Right renal cortex interstitium (tissue), 3 donors: ENCODE results near the gene MACROD2. TPM values are rescaled to one million over a fixed set of nuclear protein-coding genes. Genes with fewer than 3 reads are reported as not detected.
"Not testable (repeated sequence)": the region's sequence is repeated elsewhere in the genome, so short reads cannot be mapped to it uniquely, and the experiment has no call there.

Experiments
- DNase-seq, 3 donors: peaks; one replicate each; pipeline ENCODE4 v3.0.0-alpha.2; 2013; ENCODE audit warnings: low read depth in 3 of 3, low spot score in 2 of 3
- polyA plus RNA-seq, 3 donors: library from polyadenylated mRNA; unstranded; fragments of 120-200 nt; gene quantifications; one replicate each; pipeline ENCODE4 v1.2.1, GENCODE V29; 2013; ENCODE audit not compliant: insufficient read length in 3 of 3

MACROD2 gene
- polyA plus RNA-seq, 3 donors = 14.4 to 15.6 (median 14.5) TPM

DNA sequence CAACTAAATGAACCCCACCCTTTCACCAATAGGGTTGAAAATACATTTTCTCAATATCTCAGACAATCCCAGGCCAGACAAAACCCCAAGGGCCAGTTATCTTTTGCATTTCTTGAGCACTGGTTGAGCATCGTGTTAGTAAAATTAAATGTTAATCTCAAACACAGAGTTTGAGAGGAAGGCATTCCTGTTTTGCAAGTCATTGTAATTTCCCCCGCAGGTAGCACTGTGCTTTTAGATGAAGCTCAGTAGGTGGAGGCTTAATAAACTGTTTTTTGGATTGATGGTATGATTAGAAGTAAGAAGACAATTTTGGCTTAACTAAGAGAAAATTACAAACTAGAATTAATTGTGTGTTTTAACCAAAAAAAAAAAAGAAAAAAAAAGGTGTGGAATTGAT, 1340.7 kb downstream of the MACROD2 start:
- DNase-seq = no peak

DNA sequence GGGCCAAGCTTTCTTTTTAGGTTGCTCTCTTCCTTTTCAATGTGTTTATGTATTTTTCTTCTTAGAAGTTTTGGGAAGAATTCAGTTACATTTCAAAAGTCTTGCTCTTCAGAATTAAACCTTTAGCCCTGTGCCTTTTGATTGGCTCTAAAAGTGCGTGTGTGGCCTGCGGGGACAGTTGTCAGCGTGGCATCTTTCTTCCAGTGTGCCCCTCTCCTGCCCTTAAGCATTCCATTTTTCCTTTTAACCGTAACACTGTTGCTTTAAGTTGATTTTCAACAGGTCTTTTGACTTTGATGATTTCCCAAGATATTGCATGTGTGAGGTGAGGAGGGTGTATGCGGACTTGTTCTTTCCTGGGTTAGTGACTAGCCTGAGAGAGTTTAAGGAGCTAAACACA, 1341.2 kb downstream of the MACROD2 start:
- DNase-seq = no peak

DNA sequence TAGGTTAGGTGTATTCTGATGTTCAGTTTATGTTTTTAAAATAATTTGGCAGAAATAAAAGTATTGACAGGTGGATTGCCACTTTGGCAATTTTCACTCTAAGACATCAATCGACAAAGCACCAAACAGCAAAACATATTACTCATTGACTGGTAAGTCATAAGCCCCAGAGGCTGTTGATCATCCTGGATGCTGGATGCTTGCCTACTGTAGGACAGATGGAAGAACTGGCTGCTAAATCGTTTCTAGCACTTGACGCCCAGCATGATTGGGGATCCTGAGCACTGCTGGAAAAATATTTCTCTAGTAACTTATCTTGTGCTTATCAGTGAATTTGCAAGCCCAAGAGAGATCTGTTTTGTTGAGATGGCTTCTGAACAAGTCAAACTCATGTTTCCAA, 1343.9 kb downstream of the MACROD2 start:
- no peak for DNase-seq

DNA sequence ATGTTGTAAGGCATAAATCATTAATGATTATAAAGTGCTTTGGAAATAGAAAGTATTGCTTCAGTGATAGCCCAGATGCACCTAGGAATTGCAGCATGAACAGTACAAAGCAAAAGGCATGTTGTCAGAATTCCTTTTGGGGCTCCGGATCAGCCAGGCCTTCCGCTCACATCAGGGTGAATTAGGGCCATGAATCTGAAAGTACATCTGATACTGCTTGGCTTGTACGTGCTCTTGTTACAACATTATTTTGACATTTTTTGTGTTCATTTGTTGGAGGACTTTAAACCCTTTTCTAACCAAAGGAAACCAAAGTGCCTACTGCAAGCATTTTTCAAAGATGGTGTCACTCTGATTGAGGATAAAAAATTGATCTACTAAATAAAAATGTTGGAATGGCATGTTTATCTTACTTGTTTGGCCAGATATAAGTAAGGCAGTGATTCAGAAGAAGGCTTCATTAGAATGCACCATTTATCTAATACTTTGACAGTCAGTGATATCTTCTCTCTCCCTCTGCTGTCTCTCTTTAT, 1347.7 kb downstream of the MACROD2 start:
- no peak for DNase-seq

DNA sequence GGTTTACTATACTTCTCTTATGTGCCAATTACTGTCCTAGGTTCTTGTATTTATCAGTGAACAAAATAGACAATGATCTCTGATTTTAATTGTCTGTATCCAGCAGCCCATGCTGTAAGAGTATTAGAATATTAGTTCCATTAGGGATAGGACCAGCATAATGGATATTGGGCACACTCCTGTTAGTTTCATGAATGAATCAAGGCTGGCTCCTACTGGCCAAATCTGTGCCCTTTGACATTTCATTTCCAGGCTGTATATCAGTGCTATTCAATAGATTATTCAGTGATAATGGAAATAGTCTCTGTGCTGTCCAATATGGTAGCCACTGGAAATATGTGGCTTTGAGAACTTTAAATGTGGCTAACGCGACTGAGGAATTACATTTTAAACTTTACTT, 1350.0 kb downstream of the MACROD2 start:
- DNase-seq = no peak

DNA sequence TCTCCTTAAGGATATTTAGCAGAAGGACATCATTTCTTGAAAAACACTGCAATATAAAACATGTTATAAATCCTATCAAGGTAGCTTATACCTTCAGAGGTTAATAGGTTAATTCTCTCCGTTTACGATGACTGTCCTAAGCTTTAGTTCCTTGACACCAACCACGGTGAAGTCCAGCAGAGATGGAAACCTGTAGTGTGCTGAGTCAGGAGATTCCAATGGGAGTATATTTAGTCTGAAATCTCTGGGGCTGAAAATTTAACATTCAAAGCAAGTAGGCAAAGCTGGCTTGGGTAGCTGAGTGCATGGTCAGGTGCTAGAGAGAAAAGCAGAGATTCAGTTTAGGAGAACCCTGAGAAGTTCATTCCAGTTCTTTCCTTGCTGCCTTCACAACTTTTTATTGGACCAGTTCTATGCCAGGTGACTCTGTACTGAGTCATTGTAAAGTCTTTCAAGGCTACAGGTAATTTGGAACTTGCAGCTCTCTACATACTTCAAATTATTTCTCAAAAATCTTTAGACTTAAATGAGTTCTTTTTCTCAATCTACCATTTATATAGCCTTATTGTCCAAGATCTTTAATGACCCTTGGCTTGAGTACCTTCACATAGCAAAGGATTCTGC, 1351.5 kb downstream of the MACROD2 start:
- DNase-seq = no peak

DNA sequence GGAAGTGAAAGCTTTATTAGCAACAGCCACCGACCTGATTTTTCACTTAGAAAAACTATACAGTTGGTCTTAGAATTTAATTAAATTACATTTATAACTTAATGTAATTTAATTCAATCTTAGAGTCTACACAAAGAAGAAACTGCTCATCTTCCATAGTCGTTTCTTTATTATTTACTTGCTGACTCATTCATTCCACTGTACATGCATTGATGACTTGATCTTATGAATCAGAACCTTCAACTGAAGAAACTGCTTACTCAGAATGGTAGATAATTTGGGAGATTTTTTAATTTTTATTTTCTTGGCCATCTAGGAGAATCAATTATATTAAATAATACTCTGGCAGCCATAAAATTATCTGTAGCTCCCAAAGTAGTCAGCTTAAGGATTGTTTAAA, 1363.7 kb downstream of the MACROD2 start:
- DNase-seq = no peak

DNA sequence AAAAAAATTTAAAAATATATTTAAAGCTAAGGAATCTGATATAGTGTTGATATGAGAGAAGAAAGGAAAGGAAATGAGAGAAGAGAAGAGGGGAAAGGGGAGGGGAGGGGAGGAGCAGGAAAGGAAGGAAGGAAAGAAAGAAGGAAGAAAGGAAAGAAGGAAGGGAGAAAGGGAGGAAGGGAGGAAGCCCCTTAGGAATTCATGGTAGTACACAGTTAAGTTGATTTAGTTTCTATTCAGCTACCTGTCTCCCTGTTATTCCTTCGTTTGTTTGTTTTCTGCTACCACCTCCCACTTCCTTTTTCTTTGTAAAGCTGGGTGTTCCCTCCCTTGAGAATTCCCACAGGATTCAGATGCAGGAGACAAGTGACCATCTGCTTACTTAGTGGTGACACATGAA, 1367.5 kb downstream of the MACROD2 start:
- DNase-seq = no peak

DNA sequence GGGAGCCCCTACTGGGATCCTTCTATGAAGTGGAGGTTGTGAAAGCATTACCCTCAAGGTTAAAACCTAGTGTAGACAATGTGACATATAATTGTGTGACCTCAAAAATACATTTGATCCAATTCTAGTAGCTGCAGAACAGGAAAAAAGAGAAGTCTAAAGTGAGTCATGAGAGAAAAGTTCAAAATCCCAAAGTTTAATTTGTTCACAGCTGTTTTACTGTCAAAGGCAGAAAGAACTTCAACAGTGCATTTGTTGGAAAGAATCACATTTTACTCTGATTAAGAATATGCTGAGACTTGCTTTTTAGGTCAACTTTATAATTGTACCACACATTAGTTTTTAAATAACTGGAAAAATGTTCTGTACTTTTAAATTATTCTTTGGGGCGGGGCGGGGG, 1369.5 kb downstream of the MACROD2 start:
- no peak for DNase-seq

DNA sequence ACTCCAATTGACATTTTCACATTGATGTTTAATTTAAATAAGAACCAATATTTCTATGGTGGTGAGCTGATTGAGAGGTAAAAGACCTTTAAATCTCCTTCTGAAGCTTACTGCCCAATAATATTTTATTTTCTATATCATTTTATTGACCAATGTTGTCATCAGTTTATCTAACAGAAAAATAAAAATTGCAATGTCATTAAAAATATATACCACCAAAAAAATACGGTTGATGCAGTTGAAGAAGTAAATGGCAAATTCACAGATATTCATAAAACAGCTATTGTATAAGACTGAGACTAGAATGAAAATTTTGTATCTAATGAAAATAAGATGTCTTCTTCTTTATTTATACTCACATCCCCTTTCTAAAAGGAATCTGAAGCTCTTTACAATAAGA, 1375.1 kb downstream of the MACROD2 start:
- no peak for DNase-seq

DNA sequence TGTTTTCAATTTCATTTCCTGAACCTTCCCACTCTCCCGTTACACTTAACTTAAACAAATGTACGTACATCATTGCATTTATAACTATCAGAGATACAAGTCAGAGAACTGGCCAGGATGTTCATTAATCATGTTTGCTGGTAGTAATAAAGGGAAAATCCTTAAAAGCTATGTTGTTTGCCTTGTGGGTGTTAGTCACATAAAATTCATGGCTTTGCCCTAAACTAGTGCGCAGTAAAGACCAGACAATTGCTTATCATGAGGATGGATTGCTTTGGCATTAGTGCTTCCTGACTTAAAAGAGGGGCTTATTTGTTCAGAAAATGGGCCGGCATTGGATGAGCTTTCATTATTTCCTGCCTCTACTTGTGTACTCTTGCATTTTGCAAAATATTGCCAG, 1379.4 kb downstream of the MACROD2 start:
- no peak for DNase-seq

DNA sequence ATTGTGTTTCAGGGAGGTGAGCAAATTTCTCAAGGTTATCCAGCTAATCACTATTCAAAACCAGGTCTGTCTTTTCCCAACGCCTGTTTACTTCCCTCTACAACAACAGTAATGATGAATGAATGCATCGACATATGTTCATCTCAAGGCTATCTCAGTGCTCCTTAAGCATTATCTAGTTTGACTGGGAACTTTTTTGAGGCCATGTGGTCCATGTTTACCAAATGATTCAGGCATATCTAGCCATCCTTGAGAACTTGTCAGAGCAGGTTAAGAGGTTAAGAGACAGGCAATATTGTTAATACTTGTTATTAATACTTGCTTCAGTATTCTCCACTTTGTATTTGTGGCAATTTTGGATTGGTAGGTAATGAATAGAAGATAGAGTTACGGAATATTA, 1380.5 kb downstream of the MACROD2 start:
- no peak for DNase-seq

DNA sequence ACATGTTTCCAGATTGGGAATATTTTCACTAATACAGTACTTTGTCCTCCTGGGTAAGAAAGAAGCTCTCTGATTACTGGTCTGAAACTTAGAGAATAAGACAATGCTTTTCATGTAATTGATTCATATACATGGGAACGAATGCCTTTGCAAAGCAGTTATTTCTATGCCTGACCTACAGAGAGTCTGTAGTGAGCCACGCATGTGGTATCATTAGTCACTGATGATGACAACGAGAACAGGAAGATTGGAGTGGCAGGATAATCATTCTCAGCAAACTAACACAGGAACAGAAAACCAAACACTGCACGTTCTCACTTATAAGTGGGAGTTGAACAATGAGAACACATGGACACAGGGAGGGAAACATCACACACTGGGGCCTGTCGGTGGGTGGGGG, 1382.3 kb downstream of the MACROD2 start:
- DNase-seq = not testable (repeated sequence)

DNA sequence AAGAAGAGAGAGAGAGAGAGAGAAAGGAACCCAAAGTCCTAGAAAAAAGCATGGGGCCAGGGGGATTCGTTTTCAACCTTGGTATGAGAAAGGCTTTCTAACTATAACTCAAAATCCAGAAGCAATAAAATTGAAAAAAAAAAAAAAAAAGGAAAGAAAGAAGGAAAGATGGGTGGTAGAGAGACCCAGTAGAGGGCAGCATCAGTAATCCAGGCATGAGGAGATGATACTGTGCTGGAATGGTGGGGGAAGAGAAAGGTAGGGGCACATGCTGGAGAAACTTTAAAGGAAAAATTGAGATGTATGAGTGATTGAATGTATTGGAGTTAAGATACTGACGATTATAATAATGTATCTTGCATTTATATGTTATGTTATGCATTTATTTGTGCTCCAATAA, 1382.8 kb downstream of the MACROD2 start:
- DNase-seq = no peak

DNA sequence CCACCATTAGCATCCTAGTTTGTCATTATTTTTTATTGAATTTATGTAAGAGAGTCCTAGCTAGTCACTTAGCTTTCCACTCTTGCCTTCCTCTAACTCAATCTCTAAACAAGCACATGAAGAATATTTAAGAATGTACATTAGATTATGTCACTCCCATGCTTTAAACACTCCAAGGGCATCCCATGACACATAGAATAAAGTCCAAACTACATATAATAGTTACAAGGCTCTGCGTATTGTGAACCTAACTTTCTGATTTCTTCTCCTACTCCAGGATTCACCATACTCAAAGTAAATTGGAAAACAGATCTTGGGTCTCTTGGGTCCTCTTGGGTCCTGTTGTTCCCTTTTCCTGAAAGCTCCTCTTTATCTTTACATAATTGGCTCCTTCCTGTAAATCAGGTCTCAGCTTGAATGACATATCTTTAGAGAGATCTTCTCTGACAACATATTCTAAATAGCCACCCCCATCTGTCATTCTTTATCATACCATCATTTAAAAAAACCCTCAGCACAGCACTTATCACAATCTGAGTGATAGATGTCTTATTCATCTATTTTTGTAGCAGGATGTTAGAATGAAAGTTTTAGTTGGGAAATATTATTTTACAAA, 1384.5 kb downstream of the MACROD2 start:
- DNase-seq = no peak

DNA sequence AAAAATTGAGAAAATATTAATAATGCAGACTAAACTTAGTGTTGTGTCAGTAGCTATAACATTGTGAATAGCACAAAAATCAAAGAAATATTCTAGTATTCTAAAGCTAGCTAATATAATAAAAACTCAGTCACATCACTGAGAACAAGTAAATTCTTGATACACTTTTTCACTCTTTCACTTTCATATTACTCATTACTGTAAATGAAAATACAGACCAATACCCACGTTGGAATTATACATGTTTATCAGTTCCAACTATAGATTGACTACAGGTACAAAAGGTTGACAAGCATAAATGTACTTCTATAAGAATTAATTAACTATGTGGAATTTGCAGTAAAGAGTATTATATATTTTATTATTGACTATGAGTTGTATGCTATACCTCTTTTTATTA, 1385.5 kb downstream of the MACROD2 start:
- no peak for DNase-seq

DNA sequence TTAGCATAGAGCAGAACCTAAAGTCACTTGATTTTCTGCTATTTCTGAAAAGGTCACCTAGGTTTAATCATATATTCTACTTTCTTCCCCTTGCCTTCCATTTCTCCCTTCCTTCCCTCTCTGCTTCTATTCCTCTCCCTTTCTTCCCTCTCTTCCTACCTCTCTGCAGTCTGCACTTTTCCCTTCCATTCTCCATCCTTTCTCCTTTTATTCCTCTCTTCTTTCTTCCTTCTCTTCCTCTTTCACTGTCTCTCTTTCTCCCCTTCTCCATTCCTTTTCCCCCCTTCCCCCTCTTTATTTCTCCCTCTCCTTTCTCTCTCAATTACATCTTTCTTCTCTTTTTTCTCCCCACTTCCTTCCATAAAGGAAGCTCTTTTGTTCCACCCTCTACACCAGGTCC, 1391.9 kb downstream of the MACROD2 start:
- no peak for DNase-seq

DNA sequence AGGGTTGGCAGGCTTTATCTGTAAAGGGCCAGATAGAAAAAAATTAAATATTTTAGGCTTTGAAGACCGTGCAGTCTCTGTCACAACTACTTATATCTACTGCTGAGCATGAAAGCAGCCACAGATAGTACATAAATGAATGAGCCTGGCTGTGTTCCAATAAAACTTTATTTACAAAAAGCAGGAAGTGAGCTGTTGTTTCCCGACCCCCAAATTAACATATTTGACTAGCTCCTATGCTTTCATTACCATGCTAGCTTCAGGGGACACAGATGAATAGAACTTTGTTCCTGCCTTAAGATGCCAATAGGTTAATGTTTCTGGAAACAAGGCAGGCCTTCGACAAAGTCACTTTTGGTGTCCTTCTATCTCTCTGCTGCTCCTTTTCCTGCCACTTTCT, 1400.1 kb downstream of the MACROD2 start:
- DNase-seq = no peak

DNA sequence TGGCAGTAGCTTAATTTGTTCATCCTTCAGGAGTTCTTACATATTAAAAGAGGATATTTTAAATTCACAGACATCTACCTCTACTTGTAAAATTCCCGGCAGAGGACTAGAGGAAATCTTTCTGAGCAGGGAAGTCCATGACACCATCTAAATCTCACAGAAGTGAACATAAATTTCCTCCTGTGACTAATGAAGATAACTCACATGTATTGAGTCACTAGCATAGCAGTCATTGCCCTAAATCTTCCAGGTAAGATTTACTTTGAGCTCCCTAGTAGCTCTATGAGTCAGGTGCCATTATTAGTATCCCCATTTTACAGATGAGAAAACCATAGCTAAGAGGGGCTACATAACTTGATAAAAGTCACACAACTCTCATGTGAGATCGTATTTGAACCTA, 1400.7 kb downstream of the MACROD2 start:
- no peak for DNase-seq

DNA sequence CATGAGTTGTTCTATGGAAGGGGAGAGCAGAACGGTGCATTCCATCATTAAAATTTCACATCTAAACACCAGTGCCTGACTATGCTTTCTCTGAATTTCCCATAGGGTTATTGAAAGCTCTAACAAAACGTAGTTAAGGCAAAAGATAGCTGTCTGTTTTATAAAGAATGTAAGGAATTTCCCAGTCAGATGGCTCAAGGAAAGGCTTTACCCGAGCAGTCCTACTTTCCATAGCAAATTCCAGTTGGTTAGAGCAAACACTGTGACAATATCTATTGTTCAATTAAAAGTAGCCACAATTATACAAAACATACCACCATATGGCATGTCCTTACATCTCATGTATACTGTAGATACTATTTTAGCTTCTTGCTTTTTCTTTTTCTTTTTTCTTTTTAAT, 1401.6 kb downstream of the MACROD2 start:
- no peak for DNase-seq

DNA sequence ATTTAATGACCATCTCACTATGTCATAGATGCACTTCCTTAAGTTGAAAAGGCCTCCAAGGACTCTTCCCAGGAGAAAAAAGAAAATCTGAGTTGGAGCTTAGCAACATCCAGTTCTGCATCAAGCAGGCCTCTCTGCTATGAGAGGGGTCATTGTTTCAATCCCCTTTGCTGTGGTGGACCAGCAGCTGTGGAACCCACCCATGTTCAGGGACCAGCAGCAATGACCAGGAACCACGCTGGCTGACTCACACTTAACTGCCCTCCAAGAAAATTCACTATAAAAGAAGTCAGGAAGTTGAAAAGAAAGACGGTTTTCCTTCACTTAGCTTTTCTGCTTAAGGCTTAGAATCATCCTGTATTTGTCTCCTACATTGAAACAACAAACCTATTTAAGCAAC, 1404.5 kb downstream of the MACROD2 start:
- DNase-seq = no peak

DNA sequence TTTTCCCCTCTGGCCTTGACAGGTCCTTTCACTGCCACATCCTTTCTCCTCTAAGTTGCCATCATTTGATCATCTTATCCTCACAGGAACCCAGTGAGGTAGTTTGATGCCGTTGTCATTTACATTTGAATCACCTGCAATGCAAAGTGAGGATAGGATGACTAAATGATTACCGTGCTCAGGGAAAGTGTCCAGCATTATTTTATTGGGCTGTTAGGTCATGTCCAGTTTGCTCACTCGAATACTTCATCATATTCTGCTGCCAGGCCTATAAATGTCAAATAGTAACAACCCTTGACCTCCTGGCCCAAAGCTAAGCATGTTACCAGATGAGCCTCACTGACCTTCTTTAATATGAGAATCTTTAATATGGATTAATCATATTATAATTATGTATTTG, 1410.8 kb downstream of the MACROD2 start:
- DNase-seq = no peak

DNA sequence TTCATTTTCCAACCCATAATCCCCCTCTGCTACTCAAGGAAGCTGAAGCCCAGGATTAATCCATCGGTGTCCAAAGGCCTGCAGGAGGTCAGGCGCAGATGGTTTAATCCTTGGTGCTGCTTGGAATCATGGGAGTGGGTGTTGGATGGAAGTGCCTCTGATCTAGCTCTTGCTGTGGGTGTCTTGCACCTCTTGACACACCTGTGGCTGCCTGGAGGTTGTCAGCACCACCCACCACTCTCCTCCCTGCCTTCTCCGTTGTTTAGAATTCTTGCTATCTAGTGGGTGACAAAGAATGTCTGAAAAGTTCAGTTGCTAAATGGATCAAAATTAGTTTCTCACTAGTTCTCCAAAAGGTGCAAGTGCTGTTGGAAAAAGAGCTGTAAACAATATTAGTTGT, 1416.5 kb downstream of the MACROD2 start:
- no peak for DNase-seq
